KOPT-K1 (cell line): ENCODE data around the gene LRFN2.

ENCODE experiments used
- H3K27ac ChIP-seq: fragments of 200-600 bp; sonication (generic); 2 replicates; pipeline ENCODE4 v1.5.1; 2016; ENCODE audit warnings: antibody characterized with exemption, mild to moderate bottlenecking, low read depth, low read length; ENCODE audit not compliant: poor library complexity, severe bottlenecking
- H3K36me3 ChIP-seq: fragments of 200-600 bp; sonication (generic); 2 replicates; pipeline ENCODE4 v1.5.1; 2017; ENCODE audit warnings: antibody characterized with exemption, mild to moderate bottlenecking, low read length, moderate library complexity; ENCODE audit not compliant: insufficient read depth
- H3K9me3 ChIP-seq: fragments of 200-600 bp; sonication (generic); 2 replicates; pipeline ENCODE4 v1.5.1; 2017; ENCODE audit warnings: antibody characterized with exemption, low read length, mild to moderate bottlenecking; ENCODE audit not compliant: insufficient read depth, poor library complexity, severe bottlenecking

The LRFN2 gene

DNA sequence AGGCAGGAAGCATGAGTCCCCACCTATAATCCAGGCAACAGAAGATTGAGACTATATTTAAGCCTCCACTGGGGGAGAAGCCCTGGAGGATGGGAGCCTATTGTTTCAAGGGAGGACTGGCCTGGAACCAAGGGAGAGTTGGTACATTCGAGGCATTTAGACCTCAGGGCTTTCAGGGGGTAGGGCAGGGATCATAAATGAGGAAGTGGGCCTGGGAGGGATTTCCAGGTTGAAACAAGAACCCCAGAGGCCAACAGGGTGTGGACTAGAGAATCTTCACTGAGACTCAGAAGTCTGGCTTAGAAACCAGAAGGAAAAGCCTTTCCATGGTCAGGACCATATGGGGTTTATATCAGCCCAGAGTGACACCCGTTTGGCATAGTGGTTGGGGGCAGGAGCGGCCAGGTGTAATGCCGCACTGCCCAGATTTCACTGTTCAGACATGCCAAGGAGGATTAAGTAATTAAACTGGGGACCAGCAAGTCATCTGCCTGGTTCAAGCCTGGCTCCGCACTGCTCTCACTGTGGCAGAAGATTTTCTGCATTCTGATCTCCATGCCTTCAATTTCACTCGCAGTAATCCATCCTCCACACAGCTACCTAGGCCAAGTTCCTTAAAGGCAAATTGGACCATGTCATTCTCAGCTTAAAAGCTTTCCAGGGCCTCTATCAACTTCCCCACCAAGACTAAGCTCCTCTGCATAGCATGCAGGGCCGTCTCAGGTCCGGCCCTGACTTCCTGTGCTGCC lies 17.8 kb downstream of the LRFN2 start:
- Histone ChIP-seq H3K36me3 (no peaks in the 10 kb centered on the region), H3K9me3 (no peaks in the 10 kb centered on the region), H3K27ac (no peak overlapping the region)

DNA sequence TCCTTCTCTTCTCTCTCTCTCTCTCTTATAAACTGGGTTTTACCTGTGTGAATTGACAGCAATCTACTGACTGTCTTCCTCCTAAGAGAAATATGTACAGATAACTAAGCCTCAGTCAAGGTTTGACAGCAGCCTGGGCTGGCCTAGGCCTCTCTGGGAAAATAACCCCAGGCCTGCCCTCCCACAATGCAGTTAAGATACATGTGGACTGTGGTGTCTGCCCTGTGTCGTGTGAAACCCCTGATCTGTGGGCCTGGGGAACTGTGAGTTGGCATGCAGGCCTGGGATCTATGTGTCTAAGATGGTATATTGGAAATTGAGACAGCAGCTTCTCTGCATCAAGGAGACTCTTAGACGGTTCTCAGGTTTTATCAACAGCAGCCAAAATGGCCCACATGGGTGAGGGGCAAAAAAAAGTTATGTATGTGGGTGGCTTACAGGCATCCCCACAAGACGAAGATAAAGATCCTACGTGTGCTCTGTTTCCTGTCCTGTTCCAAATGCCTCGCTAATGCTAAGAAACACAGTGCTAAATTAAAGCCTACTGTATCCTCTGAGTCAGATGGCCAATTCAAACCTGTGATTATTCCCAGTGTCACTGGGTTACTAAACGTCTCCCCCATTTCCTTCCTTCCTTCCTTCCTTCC lies 19.0 kb downstream of the LRFN2 start:
- Histone ChIP-seq H3K9me3 (no peaks in the 10 kb centered on the region), H3K27ac (no peak overlapping the region), H3K36me3 (no peaks in the 10 kb centered on the region)

DNA sequence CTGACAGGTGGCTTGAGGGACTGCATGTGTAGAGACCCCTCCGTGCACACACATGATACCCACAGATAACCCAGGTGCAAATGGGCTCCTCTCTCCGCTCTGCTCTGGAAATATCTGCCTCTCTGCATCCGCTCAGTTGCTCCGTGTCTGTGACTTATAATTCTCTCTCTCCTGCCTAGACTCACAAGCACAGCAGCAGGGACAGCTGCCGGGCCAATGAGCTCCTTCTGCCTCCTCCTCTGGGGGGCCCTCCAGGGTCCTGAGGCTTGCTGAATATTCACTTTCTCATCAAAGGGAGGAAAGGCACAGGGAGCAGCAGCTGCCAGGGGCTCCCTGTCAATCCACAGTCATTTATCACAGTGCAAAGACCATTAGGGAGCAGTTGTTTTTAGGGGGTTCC lies 24.1 kb downstream of the LRFN2 start:
- no peaks in the 10 kb centered on the region for H3K36me3 ChIP-seq
- no peak overlapping the region for H3K27ac ChIP-seq
- no peaks in the 10 kb centered on the region for H3K9me3 ChIP-seq

DNA sequence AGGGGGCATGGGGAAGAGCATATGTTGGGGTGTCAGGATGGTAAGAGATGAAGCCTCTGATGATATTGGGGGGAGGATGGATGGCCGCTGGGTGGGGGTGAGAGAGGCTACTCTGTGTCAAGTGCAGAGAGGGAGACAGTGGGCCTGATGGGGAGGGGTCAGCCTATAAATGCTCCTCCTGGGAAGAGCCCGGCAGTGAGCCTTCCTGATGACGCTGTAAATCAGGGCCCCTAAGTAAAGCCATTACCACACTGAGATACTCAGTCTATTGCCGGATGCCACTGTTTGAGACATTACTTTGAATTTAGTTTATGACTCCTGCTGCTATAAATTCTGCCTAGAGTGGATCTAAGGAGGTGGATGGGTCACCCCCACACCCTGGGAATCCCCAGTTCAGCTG lies 28.1 kb downstream of the LRFN2 start:
- Histone ChIP-seq H3K36me3 (no peaks in the 10 kb centered on the region), H3K9me3 (no peaks in the 10 kb centered on the region), H3K27ac (no peak overlapping the region)

DNA sequence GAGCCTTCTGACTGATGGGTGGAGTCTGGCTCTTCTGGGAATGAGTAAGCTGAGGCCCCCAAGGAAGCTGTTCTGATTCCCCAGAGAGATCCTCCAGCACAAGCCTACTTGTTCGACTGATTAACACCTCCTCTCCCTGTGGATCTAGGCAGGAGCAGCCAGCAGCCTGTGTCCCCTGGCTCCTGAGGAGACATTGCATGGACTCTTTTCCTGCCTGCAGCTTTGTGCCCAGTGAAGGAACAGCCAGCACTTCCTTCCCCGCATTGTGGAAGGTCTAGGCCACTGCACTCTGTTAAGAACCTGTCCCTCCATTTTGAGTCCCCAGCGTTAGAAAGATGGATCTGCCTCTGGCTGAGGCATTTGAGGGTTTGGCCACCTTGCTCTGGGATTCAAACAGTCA lies 29.1 kb downstream of the LRFN2 start:
- Histone ChIP-seq H3K27ac (no peak overlapping the region), H3K9me3 (no peaks in the 10 kb centered on the region), H3K36me3 (no peaks in the 10 kb centered on the region)

DNA sequence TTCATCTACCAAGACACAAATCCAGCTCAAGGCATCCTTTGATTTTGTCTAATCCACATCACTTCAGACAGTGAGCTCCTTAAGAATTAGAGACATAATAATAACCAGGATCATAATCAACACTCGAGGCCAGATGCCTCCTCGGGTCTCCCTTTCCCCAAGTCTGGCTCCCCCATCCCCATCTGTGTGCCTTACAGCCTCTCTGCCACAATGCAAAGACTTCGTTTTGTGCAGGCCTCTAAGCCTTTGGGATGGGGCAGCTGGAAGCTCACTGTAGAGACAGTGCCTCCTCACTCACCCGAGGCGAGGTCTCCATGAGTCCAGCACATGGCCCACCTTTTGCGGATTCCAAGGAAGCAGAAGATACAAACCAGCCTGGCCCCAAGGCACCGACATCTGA lies 30.3 kb downstream of the LRFN2 start:
- Histone ChIP-seq H3K27ac (no peak overlapping the region), H3K36me3 (no peaks in the 10 kb centered on the region), H3K9me3 (no peaks in the 10 kb centered on the region)

DNA sequence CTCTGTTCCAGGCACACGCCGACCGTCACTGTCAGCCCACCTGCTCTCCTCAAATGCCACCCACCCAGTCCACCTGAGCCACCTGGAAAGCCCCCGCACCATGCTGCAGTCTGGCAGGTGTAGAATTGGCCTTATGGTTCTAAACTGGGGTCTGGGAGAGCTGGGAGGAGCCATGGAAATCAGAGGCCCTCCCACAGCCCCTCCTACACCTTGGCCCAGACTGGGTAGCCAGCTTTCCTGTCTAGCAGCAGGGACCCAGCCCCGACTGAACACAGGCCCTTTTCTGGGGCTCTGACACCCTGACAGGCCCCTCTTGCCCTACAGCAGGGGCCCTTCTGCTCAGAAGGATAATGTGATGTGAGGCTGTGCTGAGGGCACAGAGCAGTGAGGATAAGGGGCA lies 31.1 kb downstream of the LRFN2 start:
- Histone ChIP-seq H3K9me3 (no peaks in the 10 kb centered on the region), H3K36me3 (no peaks in the 10 kb centered on the region), H3K27ac (no peak overlapping the region)

DNA sequence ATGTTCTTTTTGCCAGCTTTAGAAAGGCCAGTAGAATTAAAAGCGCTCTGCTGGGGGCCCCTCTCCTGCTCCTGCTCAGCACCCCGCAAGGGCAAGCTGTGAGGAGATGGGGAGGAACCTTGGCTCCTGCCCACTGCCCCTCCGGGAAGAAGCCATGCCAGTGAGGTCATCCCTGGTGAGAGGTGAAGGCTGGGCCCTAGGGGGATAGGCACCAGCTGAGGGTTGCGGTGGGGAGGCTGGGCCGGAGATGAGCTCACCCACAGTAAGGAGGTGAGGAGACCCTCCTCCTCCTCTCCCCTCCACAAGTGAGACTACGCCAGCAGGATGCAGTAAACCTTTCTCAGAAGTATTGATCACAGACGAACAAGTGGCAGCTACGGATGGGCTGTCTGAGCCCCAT lies 32.1 kb downstream of the LRFN2 start:
- Histone ChIP-seq H3K27ac (no peak overlapping the region), H3K9me3 (no peaks in the 10 kb centered on the region), H3K36me3 (no peaks in the 10 kb centered on the region)

DNA sequence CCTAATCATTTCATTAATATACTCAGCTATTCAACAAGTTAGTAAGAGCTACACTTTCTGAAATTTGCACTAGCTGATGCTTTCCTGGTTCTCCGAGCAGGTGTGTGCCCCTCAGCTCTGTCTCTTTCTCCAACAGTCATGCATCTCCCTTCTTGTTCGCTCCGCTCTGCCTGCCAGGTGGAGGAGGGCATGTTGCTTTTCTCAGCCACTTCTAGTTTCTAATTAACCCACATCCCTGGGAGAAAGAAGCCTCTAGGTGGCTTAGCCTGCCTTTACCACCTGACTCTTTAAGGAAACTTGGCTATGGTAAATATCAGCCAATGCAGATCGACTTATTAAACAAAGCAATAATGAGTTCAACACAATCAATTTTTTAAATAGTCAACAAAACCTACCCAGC lies 34.2 kb downstream of the LRFN2 start:
- no peaks in the 10 kb centered on the region for H3K36me3 ChIP-seq
- no peaks in the 10 kb centered on the region for H3K9me3 ChIP-seq
- no peak overlapping the region for H3K27ac ChIP-seq

DNA sequence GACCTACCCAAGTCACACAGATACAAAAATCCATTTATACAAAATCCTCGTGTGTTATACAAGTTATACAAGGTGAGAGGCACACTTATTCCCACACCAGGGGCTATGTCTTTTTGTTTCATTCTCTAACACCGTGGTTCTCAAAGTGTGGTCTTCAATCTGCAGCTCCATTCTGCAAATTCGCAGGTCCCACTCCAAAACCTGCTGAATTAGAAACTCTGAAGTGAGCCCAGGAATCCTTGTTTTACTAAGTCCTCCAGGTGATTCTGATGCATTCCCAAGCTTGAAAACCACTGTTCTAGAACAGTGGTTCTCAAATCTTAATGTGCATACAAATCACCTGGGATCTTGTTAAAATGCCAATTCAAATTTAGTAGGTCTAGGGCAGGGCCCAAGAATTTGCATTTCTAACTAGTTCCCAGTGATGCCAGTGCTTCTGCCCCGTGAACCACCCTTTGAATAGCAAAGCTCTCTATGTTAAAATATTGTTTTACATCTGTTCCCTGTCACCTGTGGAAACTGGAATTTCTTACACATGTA lies 35.1 kb downstream of the LRFN2 start:
- Histone ChIP-seq H3K9me3 (no peaks in the 10 kb centered on the region), H3K27ac (no peak overlapping the region), H3K36me3 (no peaks in the 10 kb centered on the region)

DNA sequence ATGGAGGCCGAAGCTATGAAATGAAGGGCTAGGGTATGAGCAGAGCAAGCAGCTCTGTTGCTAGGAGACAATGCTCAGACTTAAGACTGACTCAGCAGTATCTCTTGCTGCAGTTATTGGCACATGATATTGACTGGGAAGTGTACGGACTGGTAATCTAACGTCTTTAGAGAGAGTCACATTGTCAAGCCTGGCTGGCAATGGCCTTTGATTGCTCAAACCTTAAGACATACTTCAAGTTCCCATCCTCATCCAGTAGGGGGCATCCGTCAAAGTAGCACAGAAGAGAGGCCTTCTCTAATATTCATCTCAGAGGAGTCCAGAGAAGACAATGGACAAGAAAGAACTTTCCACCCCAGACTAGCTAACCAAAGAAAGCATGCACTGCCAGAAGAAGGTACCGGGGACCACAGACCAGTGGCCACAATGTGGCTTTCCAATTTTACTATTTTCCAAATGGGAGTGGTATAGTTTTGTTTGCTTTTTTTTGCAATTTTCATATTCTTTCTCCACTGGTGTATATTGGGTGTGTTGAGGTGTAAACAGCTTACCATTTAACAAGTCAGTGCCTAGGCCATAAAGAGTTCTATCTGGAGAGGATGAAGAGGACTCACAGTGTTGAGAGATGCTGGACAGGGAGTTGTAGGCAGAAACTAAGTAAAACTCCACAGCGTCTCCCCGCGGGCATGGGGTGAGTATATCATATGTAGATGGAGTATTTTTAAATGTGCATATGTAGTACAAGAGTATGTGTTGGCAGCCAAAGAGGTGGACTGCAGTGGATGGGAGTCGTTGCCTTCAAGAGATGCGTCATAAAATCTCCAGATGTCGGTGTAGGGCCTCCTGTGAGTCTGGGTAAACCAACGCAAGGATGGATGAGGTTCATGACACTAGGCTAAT lies 36.7 kb downstream of the LRFN2 start:
- Histone ChIP-seq H3K9me3 (no peaks in the 10 kb centered on the region), H3K36me3 (no peaks in the 10 kb centered on the region), H3K27ac (no peak overlapping the region)

DNA sequence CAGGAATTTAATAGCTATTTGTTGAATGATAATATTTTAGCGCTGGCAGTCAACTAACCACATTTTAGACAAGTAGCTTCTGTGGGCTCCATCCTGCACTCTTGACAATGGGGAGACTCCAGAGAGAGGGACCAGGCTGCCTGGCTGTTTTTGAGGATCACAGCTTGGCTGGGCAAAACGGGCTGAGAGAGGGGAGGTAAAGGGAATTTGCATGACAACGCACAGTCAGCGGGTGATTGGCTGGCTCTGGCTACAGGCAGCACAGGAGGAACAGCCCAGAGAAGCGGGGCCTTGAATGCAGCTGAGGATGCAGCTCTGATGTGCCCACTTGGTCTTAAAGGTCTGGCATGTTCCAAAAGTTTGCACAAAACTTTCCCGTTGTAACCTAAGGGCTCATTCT lies 41.2 kb downstream of the LRFN2 start:
- H3K27ac ChIP-seq: no peak overlapping the region
- H3K36me3 ChIP-seq: no peaks in the 10 kb centered on the region
- no peaks in the 10 kb centered on the region for H3K9me3 ChIP-seq

DNA sequence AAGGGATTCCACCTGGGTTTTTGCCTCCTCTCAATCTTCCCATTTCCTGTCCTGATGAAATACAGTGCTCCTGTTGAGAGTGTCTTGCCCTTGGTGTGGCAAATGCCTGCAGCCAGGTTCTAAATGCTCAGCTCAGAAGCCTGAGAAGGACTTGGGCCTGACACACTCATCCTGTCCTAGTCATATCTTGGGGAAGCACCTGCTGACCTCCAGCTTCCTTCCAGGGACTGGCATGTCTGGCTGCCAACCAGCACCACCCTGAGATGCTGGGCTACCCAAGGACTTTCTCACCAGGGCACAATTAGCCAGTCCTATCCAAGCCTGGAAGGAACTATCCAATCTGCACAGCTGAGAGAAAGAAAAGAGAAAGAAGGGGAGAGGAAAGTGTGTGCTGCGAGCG lies 43.4 kb downstream of the LRFN2 start:
- Histone ChIP-seq H3K36me3 (no peaks in the 10 kb centered on the region), H3K27ac (no peak overlapping the region), H3K9me3 (no peaks in the 10 kb centered on the region)

DNA sequence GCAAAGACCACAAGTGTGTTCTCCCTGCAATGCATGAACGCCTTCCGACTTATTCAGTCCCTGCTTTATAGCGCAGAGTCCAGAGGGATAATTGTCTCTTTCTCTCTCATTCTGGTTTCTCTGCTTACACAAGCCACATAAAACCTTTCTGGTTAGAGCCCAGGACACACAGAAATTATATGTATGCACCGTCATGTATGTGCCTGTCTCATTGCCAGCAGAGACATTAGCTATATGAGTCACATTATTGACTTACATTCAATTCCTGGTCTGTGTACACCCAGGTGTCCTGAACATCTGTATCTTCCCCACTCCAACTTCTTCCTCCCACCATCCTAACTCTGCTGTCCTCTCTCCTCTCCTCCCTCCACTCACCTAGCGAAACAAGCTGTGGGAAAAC lies 44.0 kb downstream of the LRFN2 start:
- H3K36me3 ChIP-seq: no peaks in the 10 kb centered on the region
- no peaks in the 10 kb centered on the region for H3K9me3 ChIP-seq
- H3K27ac ChIP-seq: no peak overlapping the region

DNA sequence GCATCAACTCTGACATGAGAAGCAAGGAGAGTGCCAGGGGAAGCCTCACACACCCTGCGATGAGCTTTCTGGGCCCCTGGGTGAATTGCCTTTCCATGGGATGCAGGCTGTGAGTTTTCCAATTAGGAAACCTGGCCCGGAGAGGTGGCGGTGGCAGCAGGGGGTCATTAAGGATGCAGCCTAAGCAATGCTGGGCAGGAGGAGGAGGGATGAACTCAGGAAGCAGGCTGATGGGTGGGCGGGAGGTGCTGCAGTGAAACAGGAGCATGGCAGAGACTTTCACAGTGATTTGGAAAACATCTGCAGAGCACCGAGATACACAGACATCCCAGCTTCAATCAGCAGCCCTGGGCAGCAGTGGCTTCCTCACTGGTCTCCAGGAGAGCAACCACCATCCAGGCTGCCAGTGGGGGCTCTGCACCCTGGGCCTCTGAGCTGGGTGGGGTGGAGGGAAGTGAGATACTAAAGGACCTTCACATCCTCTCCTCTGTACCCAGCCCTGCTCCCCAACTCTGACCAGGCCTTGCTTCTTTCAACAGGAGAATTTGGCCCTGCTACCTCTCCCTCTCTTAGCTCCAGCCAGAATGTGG lies 44.9 kb downstream of the LRFN2 start:
- Histone ChIP-seq H3K27ac (no peak overlapping the region), H3K9me3 (no peaks in the 10 kb centered on the region), H3K36me3 (no peaks in the 10 kb centered on the region)
